KOPT-K1 (cell line): Measurements from ENCODE around the gene SLC2A6.

Experiments used
- H3K27ac ChIP-seq: fragments of 200-600 bp; sonication (generic); 2 replicates; pipeline ENCODE4 v1.5.1; 2016; ENCODE audit warnings: antibody characterized with exemption, mild to moderate bottlenecking, low read depth, low read length; ENCODE audit not compliant: poor library complexity, severe bottlenecking
- H3K36me3 ChIP-seq: fragments of 200-600 bp; sonication (generic); 2 replicates; pipeline ENCODE4 v1.5.1; 2017; ENCODE audit warnings: antibody characterized with exemption, mild to moderate bottlenecking, low read length, moderate library complexity; ENCODE audit not compliant: insufficient read depth
- H3K9me3 ChIP-seq: fragments of 200-600 bp; sonication (generic); 2 replicates; pipeline ENCODE4 v1.5.1; 2017; ENCODE audit warnings: antibody characterized with exemption, low read length, mild to moderate bottlenecking; ENCODE audit not compliant: insufficient read depth, poor library complexity, severe bottlenecking

The SLC2A6 gene

GRCh38 chr9:133493845-133494540 lies 15.1 kb upstream of the SLC2A6 start:
- H3K27ac ChIP-seq, result no peak overlapping the region
- H3K36me3 ChIP-seq, result no peaks in the 10 kb centered on the region
- no peaks in the 10 kb centered on the region for H3K9me3 ChIP-seq

- Histone ChIP-seq H3K36me3 (no peaks in the 10 kb centered on the region), H3K27ac (no peak overlapping the region), H3K9me3 (no peaks in the 10 kb centered on the region)
Observed at GRCh38 chr9:133493428-133493827, 14.5 kb upstream of the SLC2A6 start.

DNA sequence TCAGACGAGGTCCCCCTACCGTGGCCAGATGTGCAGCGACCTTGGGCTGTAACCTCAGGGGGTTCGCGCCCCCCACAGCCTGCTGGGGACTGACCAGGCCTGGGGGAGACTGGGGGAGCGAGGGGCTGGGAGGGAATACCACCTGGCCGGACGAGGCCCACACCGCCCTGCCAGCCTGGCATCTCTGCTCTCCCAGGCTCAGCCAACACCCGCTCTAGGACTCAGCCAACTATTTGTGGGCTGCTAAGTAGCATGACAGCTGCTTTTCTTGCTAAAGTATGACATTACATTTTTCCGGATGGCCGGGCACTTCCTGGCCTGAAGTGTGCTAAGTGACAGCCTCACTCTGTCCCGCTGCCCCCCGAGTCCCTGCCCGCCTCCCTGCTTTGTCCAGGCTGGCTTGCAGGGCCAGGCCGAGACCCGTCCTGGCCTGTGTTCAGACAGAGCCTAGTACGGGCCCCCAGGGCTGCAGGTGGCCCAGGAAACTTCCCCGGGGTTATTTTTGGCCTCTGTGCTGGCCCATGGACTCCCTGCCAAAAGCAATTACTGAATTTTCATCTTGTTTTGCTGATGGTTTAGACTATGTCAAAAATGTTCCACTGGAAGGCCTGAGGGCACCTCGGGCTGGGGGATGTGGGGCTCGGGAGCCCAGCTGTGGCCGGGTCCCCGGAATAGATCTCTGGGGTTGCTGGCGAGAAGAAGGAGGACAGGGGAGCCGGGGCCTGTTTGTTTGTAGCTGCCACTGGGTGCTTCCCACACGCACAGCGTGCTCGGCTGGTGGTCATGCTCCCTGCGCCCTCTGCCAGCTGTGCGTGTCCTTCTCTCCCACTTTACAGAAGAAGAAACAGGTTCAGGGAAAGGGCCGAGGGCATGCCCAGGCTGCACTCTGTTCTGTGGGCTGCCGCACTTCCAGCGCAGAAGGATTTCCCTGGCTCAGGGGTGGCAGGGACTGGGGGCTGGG lies 13.4 kb upstream of the SLC2A6 start:
- Histone ChIP-seq H3K27ac (no peak overlapping the region), H3K36me3 (no peaks in the 10 kb centered on the region)

GRCh38 chr9:133491656-133491925 lies 12.7 kb upstream of the SLC2A6 start:
- Histone ChIP-seq H3K9me3 (no peaks in the 10 kb centered on the region), H3K36me3 (no peaks in the 10 kb centered on the region), H3K27ac (no peak overlapping the region)

More for the DNA sequence above, 13.4 kb upstream of the SLC2A6 start:
- H3K9me3 ChIP-seq, result no peaks in the 10 kb centered on the region

DNA sequence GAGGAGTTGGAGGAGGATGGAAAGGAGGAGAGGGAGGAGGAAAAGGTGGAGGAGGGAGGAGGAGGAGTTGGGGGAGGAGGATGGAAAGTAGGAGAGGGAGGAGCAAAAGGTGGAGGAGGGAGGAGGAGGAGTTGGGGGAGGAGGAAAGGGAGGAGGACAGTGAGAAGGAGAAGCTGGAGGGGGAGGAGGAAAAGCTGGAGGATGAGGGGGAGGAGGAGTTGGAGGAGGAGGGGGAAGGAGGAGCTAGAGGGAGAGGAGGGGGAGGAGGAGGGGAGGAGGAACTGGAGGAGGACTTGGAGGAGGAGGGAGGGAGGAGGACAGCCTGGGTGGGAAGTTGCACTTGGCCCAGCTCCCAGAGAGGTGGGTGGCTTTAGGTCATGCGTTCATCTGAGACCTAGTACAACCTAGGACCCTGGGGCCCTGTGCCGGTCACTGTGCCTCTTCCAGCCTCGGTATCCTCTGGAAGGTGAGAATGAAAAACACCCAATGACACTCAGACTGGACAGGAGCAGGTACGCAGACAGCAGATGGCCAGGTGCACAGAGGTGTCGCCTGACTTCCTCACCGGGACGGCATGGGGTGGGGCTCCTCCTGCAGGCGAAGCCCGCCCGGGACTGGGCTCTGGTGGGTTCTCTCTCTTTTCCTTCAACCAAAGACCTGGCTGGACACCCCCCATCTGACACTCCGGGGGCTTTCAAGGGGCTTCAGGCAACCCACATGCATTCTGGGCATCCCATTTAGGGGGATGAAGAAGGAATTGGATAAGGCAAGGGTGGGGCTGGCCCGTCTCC lies 12.2 kb upstream of the SLC2A6 start:
- Histone ChIP-seq H3K9me3 (no peaks in the 10 kb centered on the region), H3K27ac (no peak overlapping the region), H3K36me3 (no peaks in the 10 kb centered on the region)

DNA sequence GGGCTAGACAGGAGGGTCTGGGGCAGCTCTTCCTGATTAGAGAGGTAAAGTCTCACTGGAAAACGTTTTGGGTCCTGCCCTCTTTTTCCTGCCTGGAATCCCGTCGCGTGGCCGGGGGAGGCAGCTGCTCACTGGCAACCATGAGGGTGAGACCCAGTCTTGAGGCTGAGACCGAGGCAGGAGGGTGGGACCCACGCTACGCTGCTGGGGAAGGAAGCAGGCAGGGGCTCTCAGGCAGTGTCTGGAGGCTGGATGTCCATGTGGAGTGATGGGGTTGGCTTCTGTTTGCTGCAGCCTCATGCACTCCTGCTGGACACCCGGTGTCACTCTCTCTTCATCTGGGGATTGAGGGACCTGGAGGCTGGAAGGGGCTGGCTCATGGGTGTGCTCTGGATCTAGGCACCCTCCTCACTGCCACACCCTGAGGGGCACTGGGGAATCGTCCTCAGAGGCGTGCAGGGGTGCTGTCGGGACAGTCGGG lies 11.3 kb upstream of the SLC2A6 start:
- Histone ChIP-seq H3K9me3 (no peaks in the 10 kb centered on the region), H3K27ac (no peak overlapping the region), H3K36me3 (no peaks in the 10 kb centered on the region)

DNA sequence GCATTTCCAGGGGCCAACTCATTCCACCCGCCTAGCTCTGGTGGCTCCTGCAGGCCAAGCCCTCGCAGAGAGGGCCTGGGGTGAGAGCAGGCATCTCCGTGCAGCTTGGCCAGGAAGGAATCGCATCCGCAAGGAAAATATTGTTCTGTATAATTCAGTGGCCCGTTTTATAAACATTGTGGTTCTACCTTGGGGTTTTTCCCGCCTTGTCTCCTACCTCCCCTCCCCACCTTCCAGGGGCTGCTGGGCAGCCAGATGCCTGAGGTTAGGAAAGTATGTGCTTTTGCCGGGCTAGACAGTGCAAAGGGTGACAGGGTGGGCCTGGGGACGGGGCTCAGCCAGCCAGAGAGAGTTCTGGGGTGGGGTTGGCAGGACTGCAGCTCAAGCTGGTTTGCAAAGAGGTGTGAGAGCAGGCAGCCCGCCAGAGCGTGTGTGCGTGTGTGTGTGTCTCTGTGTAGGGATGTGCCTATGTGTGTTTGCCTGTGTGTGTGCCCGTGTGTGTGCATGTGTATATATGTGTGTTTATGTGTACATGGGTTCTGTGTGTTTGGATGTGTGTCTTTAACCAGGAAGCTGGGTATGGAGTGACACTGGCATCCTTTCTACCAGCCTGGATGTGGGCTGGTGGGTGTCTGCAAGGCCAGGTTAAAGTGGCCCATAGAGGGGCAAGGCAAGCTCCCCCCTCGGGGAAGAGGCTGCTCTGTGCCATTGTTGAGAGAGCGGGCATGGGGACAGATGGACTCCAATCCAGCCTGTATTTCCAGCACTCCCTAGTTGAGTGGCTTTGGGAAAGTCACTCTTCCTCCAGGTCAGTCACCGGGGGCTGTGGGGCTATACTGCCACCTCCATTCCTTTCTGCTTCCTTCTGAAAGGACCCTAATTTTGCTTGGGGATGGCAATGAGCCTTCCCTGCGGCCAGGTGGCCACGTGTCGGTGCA lies 10.6 kb upstream of the SLC2A6 start:
- H3K36me3 ChIP-seq, result no peaks in the 10 kb centered on the region
- no peaks in the 10 kb centered on the region for H3K9me3 ChIP-seq
- no peak overlapping the region for H3K27ac ChIP-seq

DNA sequence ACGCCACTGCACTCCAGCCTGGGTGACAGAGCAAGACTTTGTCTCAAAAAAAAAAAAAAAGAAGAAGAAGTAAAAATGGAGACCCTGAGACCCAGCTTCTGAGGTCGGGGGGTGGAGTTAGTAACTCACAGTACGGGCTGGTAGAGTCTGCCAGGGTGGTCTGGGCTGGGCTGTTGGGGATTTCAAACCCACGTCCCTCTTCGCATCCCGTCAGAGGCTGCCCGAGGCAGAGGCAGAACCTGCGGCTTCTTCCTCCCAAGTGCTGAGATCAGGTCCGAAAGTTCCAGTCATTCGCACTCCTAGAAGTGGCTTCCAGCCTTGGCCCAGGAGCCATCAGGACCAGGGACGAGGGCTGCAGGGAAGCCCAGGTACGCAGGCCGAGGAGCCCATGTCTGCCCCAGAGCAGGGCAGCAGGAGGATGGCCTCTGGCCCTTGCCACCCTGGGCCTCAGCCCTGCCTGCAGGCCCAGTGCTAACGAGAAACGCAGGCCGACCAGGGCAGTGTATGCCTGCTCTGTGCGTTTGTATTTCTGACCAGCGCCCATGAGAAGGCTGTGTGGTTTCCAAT lies 9.9 kb upstream of the SLC2A6 start:
- Histone ChIP-seq H3K27ac (no peak overlapping the region), H3K9me3 (no peaks in the 10 kb centered on the region), H3K36me3 (no peaks in the 10 kb centered on the region)

GRCh38 chr9:133487331-133487725 lies 8.4 kb upstream of the SLC2A6 start:
- H3K36me3 ChIP-seq, result no peaks in the 10 kb centered on the region
- H3K27ac ChIP-seq, result no peak overlapping the region
- no peaks in the 10 kb centered on the region for H3K9me3 ChIP-seq

- no peak overlapping the region for H3K27ac ChIP-seq
- no peaks in the 10 kb centered on the region for H3K9me3 ChIP-seq
- H3K36me3 ChIP-seq, result no peaks in the 10 kb centered on the region
Observed at GRCh38 chr9:133485531-133486260, 6.8 kb upstream of the SLC2A6 start.

DNA sequence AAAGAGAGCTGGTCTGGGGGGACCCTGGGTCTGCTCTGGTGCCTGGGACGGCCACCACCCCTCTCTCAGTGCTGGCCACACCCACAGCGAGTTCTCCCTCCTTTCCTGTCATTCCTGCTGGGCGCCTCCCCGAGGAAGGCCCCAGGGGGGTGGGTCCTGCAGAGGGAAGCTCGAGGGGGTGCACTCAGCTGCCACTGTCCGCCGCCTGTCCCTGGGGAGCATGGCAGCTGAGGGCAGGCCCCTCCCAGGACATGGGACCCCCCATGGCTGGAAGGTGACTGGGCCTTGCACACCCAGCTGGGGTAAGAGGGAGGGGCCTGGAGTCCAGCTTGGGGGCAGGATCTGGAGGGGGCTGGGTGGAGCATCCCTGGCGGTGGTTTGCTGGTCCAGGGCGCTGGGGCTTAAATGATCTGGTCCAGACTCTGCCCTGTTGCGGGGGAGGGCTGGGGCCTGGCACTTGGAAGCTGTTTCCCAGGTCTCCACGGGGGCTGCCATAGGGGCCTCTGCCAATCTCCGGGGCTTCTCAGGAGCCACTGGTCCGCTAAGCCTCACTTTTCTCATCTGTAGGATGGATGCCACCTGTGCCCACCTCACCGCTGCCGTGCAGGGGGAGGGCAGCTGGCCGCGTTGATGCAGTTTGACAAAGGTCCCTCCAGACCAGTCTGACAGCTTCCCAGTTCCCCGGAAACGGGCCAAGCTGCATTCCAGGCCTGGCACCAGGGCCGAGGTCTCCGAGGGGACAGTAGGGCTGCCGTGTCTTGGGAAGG lies 6.0 kb upstream of the SLC2A6 start:
- Histone ChIP-seq H3K36me3 (no peaks in the 10 kb centered on the region), H3K27ac (no peak overlapping the region), H3K9me3 (no peaks in the 10 kb centered on the region)

GRCh38 chr9:133483611-133484010 lies 4.7 kb upstream of the SLC2A6 start:
- Histone ChIP-seq H3K36me3 (no peaks in the 10 kb centered on the region), H3K9me3 (no peaks in the 10 kb centered on the region), H3K27ac (no peak overlapping the region)
